ENCODE results near the gene PRPF39. TPM values are rescaled to one million over a fixed set of nuclear protein-coding genes. Genes with fewer than 3 reads are reported as not detected.

PRPF39 gene
- total and polyA plus RNA-seq, 10 of the 15 experiments (the other 5 are each of a cell fraction or from before 2014, with no cell fraction given) = 22.1 to 91.7 (median 36.9) TPM

DNA sequence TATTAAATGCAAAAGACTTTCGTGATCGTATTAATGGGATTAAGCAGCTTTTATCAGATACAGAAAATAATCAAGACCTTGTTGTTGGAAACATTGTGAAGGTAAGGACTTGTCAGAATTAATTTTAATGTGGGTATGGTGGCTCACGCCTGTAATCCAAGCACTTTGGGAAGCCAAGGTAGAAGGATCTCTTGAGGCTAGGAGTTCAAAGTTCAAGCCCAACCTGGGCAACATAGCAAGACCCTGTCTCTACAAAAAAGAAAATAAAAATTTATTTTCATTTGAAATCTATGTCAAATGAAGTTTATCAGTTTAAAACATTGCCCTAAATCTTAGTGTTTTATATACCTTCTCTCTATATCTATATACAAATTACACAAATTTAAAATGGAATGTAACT, 17.2 kb upstream of the PRPF39 start:
- CTCF ChIA-PET = no interaction called here
- Histone ChIP-seq H3K27ac (ENCODE audit: control insufficient read depth, insufficient read depth) (no peak overlapping the region), H3K27me3 (replicated peaks in 1 of 2; ENCODE audit: control insufficient read depth in 2 of 2, insufficient read depth in 2 of 2, low read length in 1 of 2) (no peaks in the 10 kb centered on the region), H3K79me2 (ENCODE audit: control insufficient read depth, insufficient read depth, low read length) (no peaks in the 10 kb centered on the region), H3K4me1 (ENCODE audit: control insufficient read depth, insufficient read depth, low read length) (no peaks in the 10 kb centered on the region), H3K36me3 (ENCODE audit: control insufficient read depth in 2 of 2, insufficient read depth in 2 of 2, low read length in 1 of 2) (no peaks in the 10 kb centered on the region; a peak in 2 of 4 replicates), H3K4me3 (no peak overlapping the region), H3K4me2 (ENCODE audit: control insufficient read depth, insufficient read depth) (no peak overlapping the region), H4K20me1 (ENCODE audit: control insufficient read depth, insufficient read depth) (no peaks in the 10 kb centered on the region), H3K9me3 (replicated peaks; ENCODE audit: control insufficient read depth, insufficient read depth, low read length) (no peaks in the 10 kb centered on the region), H2AFZ (ENCODE audit: control insufficient read depth, low read depth, low read length) (no peak overlapping the region), H3K9ac (ENCODE audit: control insufficient read depth, insufficient read depth, low read length) (no peak overlapping the region)
- in situ Hi-C loops (cut with MboI) (no loop called here), intact Hi-C loops (cut with micrococcal nuclease; ENCODE audit: unreplicated experiment) (no loop called here)
- no peak for ATAC-seq
- no peak for TF ChIP-seq NR2F1 (conservative IDR thresholded peaks at IDR 0.05)
- TF ChIP-seq, protein P1, sequence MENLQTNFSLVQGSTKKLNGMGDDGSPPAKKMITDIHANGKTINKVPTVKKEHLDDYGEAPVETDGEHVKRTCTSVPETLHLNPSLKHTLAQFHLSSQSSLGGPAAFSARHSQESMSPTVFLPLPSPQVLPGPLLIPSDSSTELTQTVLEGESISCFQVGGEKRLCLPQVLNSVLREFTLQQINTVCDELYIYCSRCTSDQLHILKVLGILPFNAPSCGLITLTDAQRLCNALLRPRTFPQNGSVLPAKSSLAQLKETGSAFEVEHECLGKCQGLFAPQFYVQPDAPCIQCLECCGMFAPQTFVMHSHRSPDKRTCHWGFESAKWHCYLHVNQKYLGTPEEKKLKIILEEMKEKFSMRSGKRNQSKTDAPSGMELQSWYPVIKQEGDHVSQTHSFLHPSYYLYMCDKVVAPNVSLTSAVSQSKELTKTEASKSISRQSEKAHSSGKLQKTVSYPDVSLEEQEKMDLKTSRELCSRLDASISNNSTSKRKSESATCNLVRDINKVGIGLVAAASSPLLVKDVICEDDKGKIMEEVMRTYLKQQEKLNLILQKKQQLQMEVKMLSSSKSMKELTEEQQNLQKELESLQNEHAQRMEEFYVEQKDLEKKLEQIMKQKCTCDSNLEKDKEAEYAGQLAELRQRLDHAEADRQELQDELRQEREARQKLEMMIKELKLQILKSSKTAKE (IDR thresholded peaks at IDR 0.05; ENCODE audit: low read depth, poor library complexity, severe bottlenecking) = no peak
- TF ChIP-seq, protein P2, sequence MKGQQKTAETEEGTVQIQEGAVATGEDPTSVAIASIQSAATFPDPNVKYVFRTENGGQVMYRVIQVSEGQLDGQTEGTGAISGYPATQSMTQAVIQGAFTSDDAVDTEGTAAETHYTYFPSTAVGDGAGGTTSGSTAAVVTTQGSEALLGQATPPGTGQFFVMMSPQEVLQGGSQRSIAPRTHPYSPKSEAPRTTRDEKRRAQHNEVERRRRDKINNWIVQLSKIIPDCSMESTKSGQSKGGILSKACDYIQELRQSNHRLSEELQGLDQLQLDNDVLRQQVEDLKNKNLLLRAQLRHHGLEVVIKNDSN (IDR thresholded peaks at IDR 0.05; ENCODE audit: borderline replicate concordance, extremely low read length, insufficient read depth, low read depth, low read length) = no peak
- TF ChIP-seq ESRRA (IDR thresholded peaks at IDR 0.05; ENCODE audit: low read length) = no peak
- TF ChIP-seq ZZZ3 (IDR thresholded peaks at IDR 0.05; ENCODE audit: control insufficient read depth, insufficient read length, low read depth) = no peak
- no peak for TF ChIP-seq MYB (IDR thresholded peaks at IDR 0.05; ENCODE audit: borderline replicate concordance, low read depth, low read length)
- TF ChIP-seq, protein P3, sequence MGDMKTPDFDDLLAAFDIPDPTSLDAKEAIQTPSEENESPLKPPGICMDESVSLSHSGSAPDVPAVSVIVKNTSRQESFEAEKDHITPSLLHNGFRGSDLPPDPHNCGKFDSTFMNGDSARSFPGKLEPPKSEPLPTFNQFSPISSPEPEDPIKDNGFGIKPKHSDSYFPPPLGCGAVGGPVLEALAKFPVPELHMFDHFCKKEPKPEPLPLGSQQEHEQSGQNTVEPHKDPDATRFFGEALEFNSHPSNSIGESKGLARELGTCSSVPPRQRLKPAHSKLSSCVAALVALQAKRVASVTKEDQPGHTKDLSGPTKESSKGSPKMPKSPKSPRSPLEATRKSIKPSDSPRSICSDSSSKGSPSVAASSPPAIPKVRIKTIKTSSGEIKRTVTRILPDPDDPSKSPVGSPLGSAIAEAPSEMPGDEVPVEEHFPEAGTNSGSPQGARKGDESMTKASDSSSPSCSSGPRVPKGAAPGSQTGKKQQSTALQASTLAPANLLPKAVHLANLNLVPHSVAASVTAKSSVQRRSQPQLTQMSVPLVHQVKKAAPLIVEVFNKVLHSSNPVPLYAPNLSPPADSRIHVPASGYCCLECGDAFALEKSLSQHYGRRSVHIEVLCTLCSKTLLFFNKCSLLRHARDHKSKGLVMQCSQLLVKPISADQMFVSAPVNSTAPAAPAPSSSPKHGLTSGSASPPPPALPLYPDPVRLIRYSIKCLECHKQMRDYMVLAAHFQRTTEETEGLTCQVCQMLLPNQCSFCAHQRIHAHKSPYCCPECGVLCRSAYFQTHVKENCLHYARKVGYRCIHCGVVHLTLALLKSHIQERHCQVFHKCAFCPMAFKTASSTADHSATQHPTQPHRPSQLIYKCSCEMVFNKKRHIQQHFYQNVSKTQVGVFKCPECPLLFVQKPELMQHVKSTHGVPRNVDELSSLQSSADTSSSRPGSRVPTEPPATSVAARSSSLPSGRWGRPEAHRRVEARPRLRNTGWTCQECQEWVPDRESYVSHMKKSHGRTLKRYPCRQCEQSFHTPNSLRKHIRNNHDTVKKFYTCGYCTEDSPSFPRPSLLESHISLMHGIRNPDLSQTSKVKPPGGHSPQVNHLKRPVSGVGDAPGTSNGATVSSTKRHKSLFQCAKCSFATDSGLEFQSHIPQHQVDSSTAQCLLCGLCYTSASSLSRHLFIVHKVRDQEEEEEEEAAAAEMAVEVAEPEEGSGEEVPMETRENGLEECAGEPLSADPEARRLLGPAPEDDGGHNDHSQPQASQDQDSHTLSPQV (IDR thresholded peaks at IDR 0.05) = no peak
- TF ChIP-seq SMARCA5 (IDR thresholded peaks at IDR 0.05) = no peak
- TF ChIP-seq, protein P4, sequence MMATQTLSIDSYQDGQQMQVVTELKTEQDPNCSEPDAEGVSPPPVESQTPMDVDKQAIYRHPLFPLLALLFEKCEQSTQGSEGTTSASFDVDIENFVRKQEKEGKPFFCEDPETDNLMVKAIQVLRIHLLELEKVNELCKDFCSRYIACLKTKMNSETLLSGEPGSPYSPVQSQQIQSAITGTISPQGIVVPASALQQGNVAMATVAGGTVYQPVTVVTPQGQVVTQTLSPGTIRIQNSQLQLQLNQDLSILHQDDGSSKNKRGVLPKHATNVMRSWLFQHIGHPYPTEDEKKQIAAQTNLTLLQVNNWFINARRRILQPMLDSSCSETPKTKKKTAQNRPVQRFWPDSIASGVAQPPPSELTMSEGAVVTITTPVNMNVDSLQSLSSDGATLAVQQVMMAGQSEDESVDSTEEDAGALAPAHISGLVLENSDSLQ (IDR thresholded peaks at IDR 0.05) = no peak
- TF ChIP-seq BACH1 (IDR thresholded peaks at IDR 0.05; ENCODE audit: borderline replicate concordance) = no peak
- no peak for TF ChIP-seq MXI1 (IDR thresholded peaks at IDR 0.05; ENCODE audit: low read depth, low read length)
- TF ChIP-seq POU2F2 (IDR thresholded peaks at IDR 0.05; ENCODE audit: borderline replicate concordance, low read depth, low read length) = no peak
- TF ChIP-seq ZNF384 (IDR thresholded peaks at IDR 0.05; ENCODE audit: borderline replicate concordance, low read depth, low read length) = no peak
- no peak for TF ChIP-seq IKZF1 (conservative IDR thresholded peaks at IDR 0.05)
- no peak for FAIRE-seq
- RAD21 ChIA-PET (ENCODE audit: unreplicated experiment) = no interaction called here
- BruUV-seq (replicated peaks) = no TSS peak
- 97% methylated on average over 3 of the region's 3 CpGs for WGBS (ENCODE audit: insufficient coverage, insufficient replicate concordance, low lambda C conversion rate, missing lambda C conversion rate)
- SMC1A ChIA-PET (ENCODE audit: uncharacterized antibody, unreplicated experiment) = interaction anchor here (0.9 to 2.2 kb wide), 3 partner anchors 9 to 104 kb away, joined by 3 to 4 read pairs (median 3); no protein-coding TSS in a partner anchor
- no peak for DNase-seq (ENCODE audit: low read depth, low spot score)
- POLR2A ChIA-PET = interaction anchor here (0.6 kb wide), 3 partner anchors 9 to 58 kb away, joined by 5 to 6 read pairs (median 5); no protein-coding TSS in a partner anchor
